Activated T-helper 9 cell treated with anti-CD3 and anti-CD28 coated beads, Interleukin-2, amount 50 U/mL, for 16 hours (primary cell): ENCODE measurements around the gene STK16.

ENCODE experiments used
- DNase-seq: peaks from one replicate; pipeline ENCODE4 v3.0.0-alpha.2; 2020; ENCODE audit warnings: low read depth

The STK16 gene

GRCh38 chr2:219289195-219289536 is 43.9 kb downstream of the STK16 start:
- no peak for DNase-seq

- DNase-seq, result no peak
Observed at GRCh38 chr2:219289537-219290361, 44.5 kb downstream of the STK16 start.

GRCh38 chr2:219290381-219291171 is 45.3 kb downstream of the STK16 start:
- no peak for DNase-seq

DNA sequence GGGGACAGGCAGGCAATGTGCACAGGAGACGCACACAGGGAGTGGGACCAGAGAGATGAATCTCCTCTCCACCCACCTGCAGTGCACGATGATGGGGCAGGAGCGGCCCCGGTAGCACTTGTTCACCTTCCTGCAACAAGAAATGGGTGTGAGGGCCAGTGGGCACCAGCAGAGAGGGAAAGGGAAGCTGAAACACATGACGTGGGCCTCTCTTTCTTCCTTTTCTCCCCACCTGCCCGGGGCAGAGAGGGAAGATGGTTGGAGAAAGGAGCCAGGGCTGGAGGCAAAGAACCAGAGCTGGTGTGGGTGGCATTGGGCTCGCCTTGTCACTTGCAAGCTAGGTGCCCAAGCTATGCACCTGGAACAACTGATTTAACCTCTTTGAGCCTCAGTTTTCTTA is 46.1 kb downstream of the STK16 start:
- DNase-seq, result no peak

- DNase-seq, result no peak
Observed at GRCh38 chr2:219291910-219292490, 46.7 kb downstream of the STK16 start.

DNA sequence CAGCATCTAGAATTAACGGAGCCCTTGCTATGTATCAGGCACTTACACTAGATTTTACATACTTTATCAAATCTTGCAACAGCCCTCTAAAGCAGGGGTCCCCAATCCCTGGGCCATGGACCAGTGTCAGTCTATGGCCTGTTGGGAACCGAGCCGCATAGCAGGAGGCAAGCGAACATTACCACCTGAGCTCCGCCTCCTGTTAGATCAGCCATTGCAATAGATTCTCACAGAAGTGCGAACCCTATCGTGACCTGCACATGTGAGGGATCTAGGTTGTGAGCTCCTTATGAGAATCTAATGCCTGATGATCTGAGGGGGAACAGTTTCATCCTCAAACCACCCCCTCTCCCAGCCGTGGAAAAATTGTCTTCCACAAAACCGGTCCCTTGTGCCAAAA is 47.3 kb downstream of the STK16 start:
- no peak for DNase-seq

DNA sequence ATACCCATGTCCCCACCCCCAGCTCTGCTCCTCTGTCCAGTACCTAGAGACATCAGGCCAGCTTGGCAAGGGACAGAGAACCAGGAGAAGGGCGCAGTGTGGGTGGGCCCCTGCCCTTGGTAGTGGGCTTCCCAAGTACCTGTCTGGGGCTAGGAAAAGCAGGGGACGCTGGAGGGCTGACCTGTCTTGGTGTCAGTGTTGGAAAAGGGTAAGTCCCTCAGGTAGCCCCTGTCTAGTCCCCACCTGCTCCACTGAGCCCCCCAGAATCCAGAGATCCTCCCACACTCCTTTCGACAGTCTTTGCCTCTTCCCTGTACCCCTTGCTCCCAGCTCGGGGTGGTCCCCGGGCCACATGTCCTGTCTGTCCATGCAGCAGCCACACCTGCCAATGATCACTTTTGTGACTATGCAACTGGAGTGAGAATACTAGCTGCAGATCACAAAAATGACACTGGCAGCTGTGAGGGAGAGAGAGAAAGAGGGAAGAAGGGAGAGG is 48.5 kb downstream of the STK16 start:
- DNase-seq, result no peak

- DNase-seq, result peak; percentile 84
Observed at GRCh38 chr2:219294356-219295351, 49.4 kb downstream of the STK16 start.

GRCh38 chr2:219296142-219296541 is 50.9 kb downstream of the STK16 start:
- no peak for DNase-seq

DNA sequence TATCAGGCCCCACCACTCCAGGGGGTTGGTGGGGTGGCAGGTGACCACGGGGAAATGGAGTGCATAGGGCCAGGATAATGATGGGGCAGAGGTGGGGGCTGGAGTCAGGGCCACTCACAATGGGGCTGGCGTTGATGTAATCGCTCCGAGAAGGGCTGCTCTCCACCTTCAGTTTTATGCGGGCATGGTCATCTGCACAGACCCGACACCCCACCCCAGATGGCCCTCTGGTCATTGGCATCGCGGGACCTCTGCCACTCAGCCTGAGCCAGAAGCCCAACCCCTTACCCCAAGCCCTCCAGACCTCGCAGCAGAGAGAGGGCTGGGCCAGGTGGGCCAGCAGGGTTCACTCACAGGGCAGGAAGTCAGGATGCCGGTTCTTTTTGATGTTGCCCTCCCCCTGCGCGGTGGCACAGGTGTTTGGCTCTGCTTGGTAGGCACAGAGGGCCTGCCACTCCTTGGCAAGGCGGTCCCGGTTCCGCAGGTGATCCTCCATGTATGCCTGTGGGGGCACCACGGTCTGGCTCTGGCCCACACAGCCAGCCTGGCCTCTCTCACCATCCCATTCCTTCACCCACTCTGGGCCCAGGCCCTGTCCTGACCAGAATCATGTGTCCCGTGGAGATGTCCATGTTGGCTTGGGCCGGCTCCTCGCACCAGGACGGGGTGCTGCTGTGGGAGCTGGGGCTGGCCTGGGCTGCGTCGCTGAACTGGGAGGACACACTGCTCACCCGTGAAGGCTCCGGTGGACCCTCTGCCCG is 51.5 kb downstream of the STK16 start:
- DNase-seq, result no peak

- DNase-seq, result no peak
Observed at GRCh38 chr2:219297766-219298456, 52.6 kb downstream of the STK16 start.

GRCh38 chr2:219298759-219299371 is 53.6 kb downstream of the STK16 start:
- peak; percentile 77 for DNase-seq

DNA sequence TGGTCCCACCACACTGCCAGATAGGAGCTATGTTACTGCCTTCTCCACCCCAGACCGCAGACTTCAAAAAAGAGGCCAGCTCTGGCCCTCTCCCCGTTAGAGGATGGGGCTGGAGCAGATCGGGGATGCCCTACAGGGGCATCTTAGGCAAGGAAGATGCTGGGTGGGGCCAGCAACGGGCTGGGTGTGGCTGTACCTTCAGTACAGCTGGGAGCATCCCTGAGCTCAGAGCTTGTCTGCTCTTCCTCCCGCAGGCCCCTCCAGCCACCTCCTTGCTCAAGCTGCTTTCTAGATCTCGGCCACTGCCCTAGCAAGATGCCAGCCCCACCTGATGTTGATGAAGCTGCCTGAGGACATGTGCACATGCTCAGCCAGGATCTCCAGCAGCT is 54.1 kb downstream of the STK16 start:
- DNase-seq, result no peak
